ENCODE measurements around the gene MMRN2. TPM values are rescaled to one million over a fixed set of nuclear protein-coding genes. Genes with fewer than 3 reads are reported as not detected.

Gene MMRN2
- polyA plus RNA-seq, 2 of the 4 experiments (the other 2 are of a cell fraction) = 0.35 to 1.1 TPM

DNA sequence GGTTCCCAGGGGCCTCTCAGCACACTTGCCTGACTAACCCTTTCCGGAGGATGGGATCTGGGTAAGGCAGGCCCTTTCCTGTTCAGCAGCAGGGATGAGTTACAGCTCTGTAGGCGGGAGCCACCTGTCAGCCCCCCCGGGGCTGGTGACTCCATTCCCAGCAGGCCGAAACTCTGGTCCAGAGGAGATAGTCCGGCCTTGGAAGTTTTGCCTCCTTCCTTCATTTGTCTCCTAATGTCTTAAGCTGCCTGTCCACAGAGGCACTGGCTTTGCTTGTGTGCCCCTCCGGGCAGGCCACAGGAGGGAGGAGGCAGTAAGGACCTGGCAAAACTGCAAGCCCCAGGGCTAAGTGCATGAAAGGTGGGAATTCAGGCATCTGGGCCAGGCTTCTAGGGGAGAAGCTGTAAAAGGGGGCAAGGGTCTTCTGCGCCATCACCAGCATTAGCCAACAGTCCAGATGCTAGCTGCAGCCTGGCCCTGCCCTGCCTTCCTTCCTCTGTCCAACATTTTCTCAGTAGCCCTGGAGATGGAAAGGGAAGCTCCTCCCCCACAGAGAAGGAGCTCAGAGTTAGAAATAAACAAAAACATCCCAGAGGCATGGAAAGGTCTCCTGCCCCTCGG lies 12.1 kb upstream of the MMRN2 start:
- Histone ChIP-seq H3K27ac (peak overlapping the region; percentile 87 to 96; a peak in 4 of 6 replicates), H3K9me3 (no peaks in the 10 kb centered on the region), H3K4me2 (peak overlapping the region; percentile 88), H3K4me1 (peaks cover 41% of the 10 kb centered on the region), H3K4me3 (no peak overlapping the region)
- ATAC-seq = no peak
- no peak for FAIRE-seq
- ChIA-PET CTCF (interaction anchor here (1.9 to 7.2 kb wide), 5 partner anchors 11 to 30 kb away, joined by 4 to 57 read pairs (median 24); partner anchors contain the start of genes MMRN2 and SNCG), POLR2A (interaction anchor here (0.7 to 1.6 kb wide), 5 partner anchors 10 to 213 kb away, joined by 3 to 6 read pairs (median 5); partner anchors contain the start of genes BMPR1A, GLUD1 and SHLD2)
- 85% methylated on average over 8 of the region's 8 CpGs for WGBS (ENCODE audit: missing lambda C conversion rate)
- DNase-seq (ENCODE audit: low read depth in 1 of 2, low spot score in 1 of 2) = no peak
- TF ChIP-seq CBX8 (IDR thresholded peaks at IDR 0.05) (no peak), MAX (IDR thresholded peaks at IDR 0.05) (no peak), CHD4 (IDR thresholded peaks at IDR 0.05; ENCODE audit: borderline replicate concordance) (no peak), HOXB5 (CRISPR knock-in tag; IDR thresholded peaks at IDR 0.05) (no peak), BHLHE40 (IDR thresholded peaks at IDR 0.05; ENCODE audit: low read depth, low read length) (no peak), HDAC2 (IDR thresholded peaks at IDR 0.05) (no peak), SREBF2 (IDR thresholded peaks at IDR 0.05) (no peak)

DNA sequence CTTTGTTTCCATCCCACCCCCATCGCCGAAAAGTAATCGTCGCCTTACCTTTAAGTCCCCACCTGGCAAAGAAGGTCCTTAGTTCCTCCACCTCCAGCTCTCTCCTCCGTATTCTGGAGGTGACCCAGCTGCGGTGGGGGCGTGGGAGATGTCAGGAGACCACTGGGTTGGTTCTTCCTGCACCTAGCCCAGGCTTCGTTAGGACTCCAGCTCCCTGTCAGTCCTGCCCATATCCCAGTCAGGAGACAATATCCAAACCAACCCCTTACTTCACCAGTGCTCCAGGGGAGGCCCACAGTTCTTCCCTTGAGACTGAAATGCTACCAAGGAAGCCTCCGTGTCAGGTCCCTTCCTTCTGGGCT lies 11.6 kb upstream of the MMRN2 start:
- Histone ChIP-seq H3K27ac (no peak overlapping the region), H3K4me3 (no peak overlapping the region), H3K9me3 (no peaks in the 10 kb centered on the region), H3K4me1 (peaks cover 37% of the 10 kb centered on the region), H3K4me2 (no peak overlapping the region)
- ChIA-PET CTCF (interaction anchor here (1.2 to 7.2 kb wide), 6 partner anchors 11 to 284 kb away, joined by 3 to 57 read pairs (median 24); partner anchors contain the start of genes MMRN2 and SNCG), POLR2A (interaction anchor here (1.2 kb wide), 1 partner anchor 127 kb away, joined by 5 read pairs; the partner anchor contains the start of genes GLUD1 and SHLD2)
- no peak for ATAC-seq
- FAIRE-seq = no peak
- WGBS (ENCODE audit: missing lambda C conversion rate) = 96% methylated on average over 9 of the region's 9 CpGs
- no peak for TF ChIP-seq CHD4 (IDR thresholded peaks at IDR 0.05; ENCODE audit: borderline replicate concordance)
- TF ChIP-seq, protein P1, sequence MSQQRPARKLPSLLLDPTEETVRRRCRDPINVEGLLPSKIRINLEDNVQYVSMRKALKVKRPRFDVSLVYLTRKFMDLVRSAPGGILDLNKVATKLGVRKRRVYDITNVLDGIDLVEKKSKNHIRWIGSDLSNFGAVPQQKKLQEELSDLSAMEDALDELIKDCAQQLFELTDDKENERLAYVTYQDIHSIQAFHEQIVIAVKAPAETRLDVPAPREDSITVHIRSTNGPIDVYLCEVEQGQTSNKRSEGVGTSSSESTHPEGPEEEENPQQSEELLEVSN (IDR thresholded peaks at IDR 0.05; ENCODE audit: borderline replicate concordance, low read depth) = no peak
- TF ChIP-seq SMC3 (IDR thresholded peaks at IDR 0.05) = no peak
- TF ChIP-seq CHD2 (IDR thresholded peaks at IDR 0.05; ENCODE audit: low read length, partially characterized antibody) = no peak
- no peak for TF ChIP-seq KDM1A (IDR thresholded peaks at IDR 0.05; ENCODE audit: low read depth)
- no peak for DNase-seq (ENCODE audit: low read depth in 1 of 2, low spot score in 1 of 2)

GRCh38 chr10:86968271-86968993 lies 11.0 kb upstream of the MMRN2 start, which contains the start of gene ADIRF:
TSS of gene ADIRF (plus strand) at chr10:86968482. CDS start at chr10:86968545, 63 bp downstream.
- H3K4me2 ChIP-seq = no peak within 1 kb of the TSS
- DNase-seq (ENCODE audit: low read depth in 1 of 2, low spot score in 1 of 2) (no peak), FAIRE-seq (no peak), ATAC-seq (no peak)
- peak within 1 kb of the TSS in 1 of 2 experiments; percentile 96; a peak in 1 of 6 replicates for H3K27ac ChIP-seq
- H3K9me3 ChIP-seq = no peaks in the 10 kb centered on the region
- 95% methylated on average over 56 of the region's 59 CpGs for WGBS (ENCODE audit: missing lambda C conversion rate)
- TF ChIP-seq ESRRA (IDR thresholded peaks at IDR 0.05; ENCODE audit: borderline replicate concordance, low read length) (no peak), CHD2 (IDR thresholded peaks at IDR 0.05; ENCODE audit: low read length, partially characterized antibody) (no peak), MYC (IDR thresholded peaks at IDR 0.05; ENCODE audit: borderline replicate concordance, low read length) (no peak), NR3C1 (IDR thresholded peaks at IDR 0.05) (no peak), CEBPB (IDR thresholded peaks at IDR 0.05) (no peak), RFX5 (IDR thresholded peaks at IDR 0.05) (no peak), JUNB (IDR thresholded peaks at IDR 0.05) (no peak), ZSCAN20 (CRISPR knock-in tag; IDR thresholded peaks at IDR 0.05) (no peak), PHF8 (IDR thresholded peaks at IDR 0.05; ENCODE audit: borderline replicate concordance, low read depth) (no peak), BHLHE40 (IDR thresholded peaks at IDR 0.05; ENCODE audit: low read depth, low read length) (no peak), FOSL2 (IDR thresholded peaks at IDR 0.05) (no peak), FOSL2 (CRISPR knock-in tag; IDR thresholded peaks at IDR 0.05) (no peak), HEYL (CRISPR knock-in tag; IDR thresholded peaks at IDR 0.05) (no peak), GATA3 (IDR thresholded peaks at IDR 0.05; ENCODE audit: borderline replicate concordance) (no peak), RARB (CRISPR knock-in tag; IDR thresholded peaks at IDR 0.05) (no peak), TP53 (CRISPR knock-in tag; IDR thresholded peaks at IDR 0.05) (no peak), PBX3 (IDR thresholded peaks at IDR 0.05) (no peak), HOXB13 (CRISPR knock-in tag; IDR thresholded peaks at IDR 0.05; ENCODE audit: low read depth) (no peak)
- TF ChIP-seq, protein P2, sequence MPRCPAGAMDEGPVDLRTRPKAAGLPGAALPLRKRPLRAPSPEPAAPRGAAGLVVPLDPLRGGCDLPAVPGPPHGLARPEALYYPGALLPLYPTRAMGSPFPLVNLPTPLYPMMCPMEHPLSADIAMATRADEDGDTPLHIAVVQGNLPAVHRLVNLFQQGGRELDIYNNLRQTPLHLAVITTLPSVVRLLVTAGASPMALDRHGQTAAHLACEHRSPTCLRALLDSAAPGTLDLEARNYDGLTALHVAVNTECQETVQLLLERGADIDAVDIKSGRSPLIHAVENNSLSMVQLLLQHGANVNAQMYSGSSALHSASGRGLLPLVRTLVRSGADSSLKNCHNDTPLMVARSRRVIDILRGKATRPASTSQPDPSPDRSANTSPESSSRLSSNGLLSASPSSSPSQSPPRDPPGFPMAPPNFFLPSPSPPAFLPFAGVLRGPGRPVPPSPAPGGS (IDR thresholded peaks at IDR 0.05) = no peak
- TF ChIP-seq, protein P3, sequence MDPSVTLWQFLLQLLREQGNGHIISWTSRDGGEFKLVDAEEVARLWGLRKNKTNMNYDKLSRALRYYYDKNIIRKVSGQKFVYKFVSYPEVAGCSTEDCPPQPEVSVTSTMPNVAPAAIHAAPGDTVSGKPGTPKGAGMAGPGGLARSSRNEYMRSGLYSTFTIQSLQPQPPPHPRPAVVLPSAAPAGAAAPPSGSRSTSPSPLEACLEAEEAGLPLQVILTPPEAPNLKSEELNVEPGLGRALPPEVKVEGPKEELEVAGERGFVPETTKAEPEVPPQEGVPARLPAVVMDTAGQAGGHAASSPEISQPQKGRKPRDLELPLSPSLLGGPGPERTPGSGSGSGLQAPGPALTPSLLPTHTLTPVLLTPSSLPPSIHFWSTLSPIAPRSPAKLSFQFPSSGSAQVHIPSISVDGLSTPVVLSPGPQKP (IDR thresholded peaks at IDR 0.05; ENCODE audit: low read depth, low read length) = no peak
- H3K4me1 ChIP-seq = peaks cover 37% of the 10 kb centered on the region
- POLR2A ChIA-PET = no interaction called here
- CTCF ChIA-PET = interaction anchor here (1.0 to 7.2 kb wide), 9 partner anchors 10 to 283 kb away, joined by 3 to 57 read pairs (median 4); partner anchors contain the start of genes MMRN2 and SNCG
- no peak within 1 kb of the TSS for H3K4me3 ChIP-seq
